Measurements from ENCODE around the gene NXPE2.

DNA sequence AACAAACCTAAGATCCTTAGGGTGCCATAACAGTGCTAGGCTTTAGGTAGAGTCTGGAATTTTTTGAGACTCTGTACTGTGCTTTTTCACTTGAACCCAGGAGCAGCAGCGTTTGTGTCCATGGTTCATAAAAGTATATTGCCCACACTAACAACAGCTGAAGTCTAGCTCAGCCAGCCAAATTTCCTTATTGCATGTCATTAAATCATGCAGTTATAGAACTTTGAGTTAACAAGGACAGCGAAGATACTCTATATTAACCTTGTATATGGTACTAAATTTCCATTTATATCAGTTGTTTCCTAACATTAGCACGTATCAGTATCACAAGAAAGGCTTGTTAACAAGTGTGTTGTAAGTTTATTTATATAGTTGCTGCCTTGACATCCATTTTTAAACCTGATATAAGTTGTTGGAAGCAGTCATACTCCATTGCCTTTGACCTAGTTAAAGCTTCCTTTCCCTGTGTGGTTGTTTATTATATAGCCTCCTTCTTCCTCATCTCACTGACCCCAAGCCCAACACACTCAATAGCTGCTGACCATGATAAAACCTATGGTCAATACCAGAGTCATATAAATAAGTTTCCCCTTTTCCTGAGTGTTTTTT, 46.7 kb downstream of the NXPE2 start:
- TF ChIP-seq, protein P1, sequence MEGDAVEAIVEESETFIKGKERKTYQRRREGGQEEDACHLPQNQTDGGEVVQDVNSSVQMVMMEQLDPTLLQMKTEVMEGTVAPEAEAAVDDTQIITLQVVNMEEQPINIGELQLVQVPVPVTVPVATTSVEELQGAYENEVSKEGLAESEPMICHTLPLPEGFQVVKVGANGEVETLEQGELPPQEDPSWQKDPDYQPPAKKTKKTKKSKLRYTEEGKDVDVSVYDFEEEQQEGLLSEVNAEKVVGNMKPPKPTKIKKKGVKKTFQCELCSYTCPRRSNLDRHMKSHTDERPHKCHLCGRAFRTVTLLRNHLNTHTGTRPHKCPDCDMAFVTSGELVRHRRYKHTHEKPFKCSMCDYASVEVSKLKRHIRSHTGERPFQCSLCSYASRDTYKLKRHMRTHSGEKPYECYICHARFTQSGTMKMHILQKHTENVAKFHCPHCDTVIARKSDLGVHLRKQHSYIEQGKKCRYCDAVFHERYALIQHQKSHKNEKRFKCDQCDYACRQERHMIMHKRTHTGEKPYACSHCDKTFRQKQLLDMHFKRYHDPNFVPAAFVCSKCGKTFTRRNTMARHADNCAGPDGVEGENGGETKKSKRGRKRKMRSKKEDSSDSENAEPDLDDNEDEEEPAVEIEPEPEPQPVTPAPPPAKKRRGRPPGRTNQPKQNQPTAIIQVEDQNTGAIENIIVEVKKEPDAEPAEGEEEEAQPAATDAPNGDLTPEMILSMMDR (IDR thresholded peaks at IDR 0.05) = no peak
- no peak for TF ChIP-seq EZH2 (IDR thresholded peaks at IDR 0.05; ENCODE audit: borderline replicate concordance, insufficient read depth, low read depth, low read length, poor library complexity, severe bottlenecking)
